H1 (cell line): Measurements from ENCODE around the gene MFNG. TPM values are rescaled to one million over a fixed set of nuclear protein-coding genes. Genes with fewer than 3 reads are reported as not detected.

ENCODE experiments used
- ATF2 ChIP-seq: IDR thresholded peaks from 2 replicates; pipeline ENCODE4 v1.6.1; 2012; ENCODE audit warnings: low read length, inconsistent platforms
- polyA plus RNA-seq, 7 experiments: library from polyadenylated mRNA; depleted of rRNA in 3 of 7; stranded (reverse) in 5 of 7; unstranded in 2 of 7; fragments of >200 nt in 5 of 7; fragments of 200-250 nt in 2 of 7; gene quantifications; 1 replicate in 5 of 7; 2 replicates in 1 of 7; 4 replicates in 1 of 7; pipeline versions ENCODE4 v1.2.1 to v1.2.3, GENCODE V29; 2011 to 2013; ENCODE audit warnings: missing spikeins in 2 of 7, mixed read lengths in 2 of 7
- total RNA-seq: library from RNA; stranded (reverse); fragmentation: NEBNext Ultra II Directional; extraction: Animal tissue kit (Norgen Biotek cat#: 25700); gene quantifications from 2 replicates; pipeline ENCODE4 v1.2.1, GENCODE V29; 2021

The MFNG gene
- total and polyA plus RNA-seq, 2 of the 8 experiments (the other 6 are each of a cell fraction or from before 2014, with no cell fraction given): 1.7 to 5.5 TPM

- TF ChIP-seq ATF2: no peak
These were observed 39.7 kb upstream of the MFNG start (continued) for GRCh38 chr22:37525746-37526350.
